Left ventricle myocardium superior (tissue), 1 donor: ENCODE data around the gene POPDC2. TPM values are rescaled to one million over a fixed set of nuclear protein-coding genes. Genes with fewer than 3 reads are reported as not detected.
"Not testable (repeated sequence)": the region's sequence is repeated elsewhere in the genome, so short reads cannot be mapped to it uniquely, and the experiment has no call there.

Experiments
- ATAC-seq: fragments of 200-7000 bp; cut with Tn5 transposase; one replicate; pipeline ENCODE4 v1.9.1; 2020; ENCODE audit warnings: mild to moderate bottlenecking, moderate library complexity
- DNase-seq: peaks from one replicate; pipeline ENCODE4 v3.0.0-alpha.2; 2020
- intact Hi-C: fragments of 100-400 bp; cut with micrococcal nuclease; formaldehyde crosslinking; loops from one replicate; pipeline ENCODE4 v1.11.0; 2022
- long read RNA-seq: library from polyadenylated mRNA; unstranded; transcript quantifications from one replicate; pipeline ENCODE4 v2.0.0, GENCODE V29; 2021
- total RNA-seq: library from RNA; stranded (reverse); fragmentation: NEBNext Ultra II Directional; extraction: Animal tissue kit (Norgen Biotek cat#: 25700); gene quantifications from one replicate; pipeline ENCODE4 v1.2.1, GENCODE V29; 2021
- donor health status: DM: no; HTN: yes; CAD: no; lungs with severe emphysema.

Gene POPDC2
- 586 TPM for total RNA-seq
- long read RNA-seq, transcript POPDC2-202 (5 exons, 1,958 nt), result minor isoform, 8 of 357 reads
- long read RNA-seq, transcript POPDC2-204 (5 exons, 1,345 nt), result minor isoform, 10 of 357 reads
- long read RNA-seq, transcript POPDC2-201 (4 exons, 1,679 nt), result minor isoform, 43 of 357 reads
- long read RNA-seq, transcript POPDC2-208 (4 exons, 1,837 nt), result major isoform, 119 of 357 reads
- long read RNA-seq, partial matches to known transcripts, result 121 of 357 reads
- long read RNA-seq, other reads (novel, unspliced or antisense), result 56 of 357 reads

- ATAC-seq, result peak; percentile 86
- intact Hi-C loops, result no loop called here
- peak; percentile 52 for DNase-seq
Measured at GRCh38 chr3:119660474-119661440, at the start of gene POPDC2. Gene POPDC2 (minus strand): TSS chr3:119660589. CDS start chr3:119660423, 166 bp downstream.

- intact Hi-C loops, result no loop called here
- DNase-seq, result no peak
- no peak for ATAC-seq
Measured at GRCh38 chr3:119703820-119704531, 43.6 kb upstream of the POPDC2 start.

GRCh38 chr3:119702530-119703527 lies 42.4 kb upstream of the POPDC2 start, which contains the start of gene CFAP91:
Gene CFAP91 (plus strand): TSS chr3:119703022. CDS start chr3:119703099, 77 bp downstream.
- DNase-seq, result peak; percentile 97
- peak; percentile 100 for ATAC-seq
- intact Hi-C loops, result no loop called here

- ATAC-seq (no peak), DNase-seq (no peak)
- intact Hi-C loops, result no loop called here
Measured at GRCh38 chr3:119700920-119701734, 40.7 kb upstream of the POPDC2 start.

- ATAC-seq, result no peak
- DNase-seq, result no peak
- intact Hi-C loops, result no loop called here
Measured at GRCh38 chr3:119700269-119700919, 40.0 kb upstream of the POPDC2 start.

- no peak for ATAC-seq
- no peak for DNase-seq
- intact Hi-C loops, result no loop called here
Measured at GRCh38 chr3:119697394-119697793, 37.0 kb upstream of the POPDC2 start.

- intact Hi-C loops, result no loop called here
- ATAC-seq (no peak), DNase-seq (no peak)
Measured at GRCh38 chr3:119695480-119695879, 35.1 kb upstream of the POPDC2 start.

- intact Hi-C loops, result no loop called here
- DNase-seq, result no peak
- no peak for ATAC-seq
Measured at GRCh38 chr3:119690043-119690656, 29.8 kb upstream of the POPDC2 start.

GRCh38 chr3:119683421-119683820 lies 23.0 kb upstream of the POPDC2 start:
- DNase-seq, result no peak
- no peak for ATAC-seq
- intact Hi-C loops, result loop anchor here (10.0 kb wide), 1 partner anchor 409 kb away; no protein-coding TSS in a partner anchor

GRCh38 chr3:119681279-119681678 lies 20.9 kb upstream of the POPDC2 start:
- ATAC-seq, result no peak
- no peak for DNase-seq
- intact Hi-C loops, result loop anchor here (10.0 kb wide), 1 partner anchor 406 kb away; no protein-coding TSS in a partner anchor

GRCh38 chr3:119679874-119680273 lies 19.5 kb upstream of the POPDC2 start:
- ATAC-seq (no peak), DNase-seq (no peak)
- intact Hi-C loops, result loop anchor here (10.0 kb wide), 1 partner anchor 405 kb away; no protein-coding TSS in a partner anchor

- ATAC-seq, DNase-seq, intact Hi-C loops: not testable (repeated sequence)
Measured at GRCh38 chr3:119678209-119678608, 17.8 kb upstream of the POPDC2 start.

- ATAC-seq (no peak), DNase-seq (no peak)
- intact Hi-C loops, result no loop called here
Measured at GRCh38 chr3:119677641-119677934, 17.2 kb upstream of the POPDC2 start.

- DNase-seq, result peak; percentile 94
- intact Hi-C loops, result no loop called here
- ATAC-seq, result peak; percentile 89
Measured at GRCh38 chr3:119676771-119677640, 16.6 kb upstream of the POPDC2 start, which contains the start of gene COX17. Gene COX17 (minus strand): TSS chr3:119677406. CDS start chr3:119677310, 96 bp downstream.

GRCh38 chr3:119676020-119676419 lies 15.6 kb upstream of the POPDC2 start:
- intact Hi-C loops, result no loop called here
- ATAC-seq (peak; percentile 4), DNase-seq (no peak)
